Transverse colon (tissue), 4 donors: Measurements from ENCODE around the gene TMUB2. TPM values are rescaled to one million over a fixed set of nuclear protein-coding genes. Genes with fewer than 3 reads are reported as not detected.

Experiments used
- DNase-seq: peaks from one replicate; pipeline ENCODE4 v3.0.0-alpha.2; 2019
- H3K27ac ChIP-seq, 4 donors: fragments of 200-600 bp; sonication (generic); 2 replicates each; pipeline ENCODE4 v1.5.1; 2016 to 2018; ENCODE audit warnings: inconsistent platforms in 4 of 4
- H3K27me3 ChIP-seq: fragments of 200-600 bp; sonication (generic); 2 replicates; pipeline ENCODE4 v1.5.1; 2017; ENCODE audit warnings: inconsistent platforms
- H3K36me3 ChIP-seq, 4 donors: fragments of 200-600 bp; sonication (generic); 2 replicates each; pipeline ENCODE4 v1.5.1; 2017 to 2019; ENCODE audit warnings: inconsistent platforms in 4 of 4
- H3K4me1 ChIP-seq, 4 donors: fragments of 200-600 bp; sonication (generic); 2 replicates each; pipeline ENCODE4 v1.5.1; 2017 to 2020; ENCODE audit warnings: inconsistent platforms in 4 of 4
- H3K4me3 ChIP-seq, 4 donors: fragments of 200-600 bp; sonication (generic); 1 replicate in 1 of 4; 2 replicates in 3 of 4; pipeline versions ENCODE4 v1.5.1 to v1.6.1; 2017 to 2019; ENCODE audit warnings: inconsistent platforms in 4 of 4
- H3K9me3 ChIP-seq, 2 donors: fragments of 200-600 bp; sonication (generic); 2 replicates each; pipeline ENCODE4 v1.5.1; 2017 to 2019; ENCODE audit warnings: inconsistent platforms in 2 of 2
- EP300 ChIP-seq: sonication (generic); formaldehyde crosslinking; IDR thresholded peaks from one replicate; pipeline ENCODE4 v1.6.1; 2017; ENCODE audit warnings: antibody characterized with exemption, low read depth
- POLR2A ChIP-seq: fragments of 450-650 bp; IDR thresholded peaks from one replicate; pipeline ENCODE4 v1.6.1; 2016; ENCODE audit warnings: antibody characterized with exemption, mild to moderate bottlenecking, moderate library complexity
- POLR2AphosphoS5 ChIP-seq, 3 donors: sonication (generic); formaldehyde crosslinking; IDR thresholded peaks; one replicate each; pipeline ENCODE4 v1.6.1; 2016; ENCODE audit warnings: antibody characterized with exemption in 3 of 3
- WGBS, 2 donors: methylation state at CpG; one replicate each; pipeline ENCODE4 v1.1.5; 2018; ENCODE audit warnings: low coverage in 1 of 2; 5-methylcytosine and 5-hydroxymethylcytosine counted together
- in situ Hi-C, 4 donors: fragments of 200-750 bp; cut with MboI; loops; one replicate each; pipeline versions ENCODE4 v1.15.0 to v1.15.1; 2017; ENCODE audit warnings: low sequenced_read_pairs in 3 of 4, low pct_ligation_motif_present in 1 of 4, low pct_unique_long_range_greater_than_20kb in 1 of 4
- intact Hi-C: fragments of 100-400 bp; cut with DNase I; formaldehyde crosslinking; loops from one replicate; pipeline ENCODE4 v1.15.1; 2023; ENCODE audit warnings: low total_unique reads
- total RNA-seq, 4 donors: library from RNA; depleted of rRNA; stranded (reverse); fragments of >200 nt; gene quantifications; one replicate each; pipeline ENCODE4 v1.1.0, GENCODE V29; 2016
- TF ChIP-seq, protein P1 (sequence below), 5 experiments: fragments of 200-600 bp in 3 of 5; fragments of 450-650 bp in 2 of 5; sonication (generic) in 3 of 5; IDR thresholded peaks; 1 replicate in 2 of 5; 2 replicates in 3 of 5; pipeline ENCODE4 v1.5.1; 2016 to 2017; ENCODE audit warnings: antibody characterized with exemption in 5 of 5, inconsistent platforms in 3 of 5, mild to moderate bottlenecking in 2 of 5, moderate library complexity in 1 of 5

The TMUB2 gene
- total RNA-seq, 4 donors from 2014 or later: 53.4 to 70.5 (median 60.6) TPM

DNA sequence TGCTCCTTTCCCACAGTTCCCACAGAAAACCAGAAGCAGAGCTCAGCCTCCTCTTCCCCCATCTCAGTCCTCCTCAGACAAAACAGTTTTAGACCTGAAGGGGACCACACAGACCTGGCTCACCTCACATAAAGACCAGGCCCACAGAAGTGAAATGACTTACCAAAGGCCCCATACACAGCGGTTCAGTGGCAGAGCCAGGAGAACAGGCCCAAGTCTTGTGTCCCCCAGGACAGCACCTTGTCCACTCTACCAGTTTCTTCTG, 27.4 kb downstream of the TMUB2 start:
- in situ Hi-C loops (loop anchor here in 2 of 4 donors (5.0 to 10.0 kb wide), 2 partner anchors 111 to 118 kb away; partner anchors contain the start of gene SLC25A39 (in 1 of the 2)), intact Hi-C loops (no loop called here)
- H3K27ac ChIP-seq: no peak overlapping the region
- no peak for TF ChIP-seq POLR2A
- TF ChIP-seq, protein P1, sequence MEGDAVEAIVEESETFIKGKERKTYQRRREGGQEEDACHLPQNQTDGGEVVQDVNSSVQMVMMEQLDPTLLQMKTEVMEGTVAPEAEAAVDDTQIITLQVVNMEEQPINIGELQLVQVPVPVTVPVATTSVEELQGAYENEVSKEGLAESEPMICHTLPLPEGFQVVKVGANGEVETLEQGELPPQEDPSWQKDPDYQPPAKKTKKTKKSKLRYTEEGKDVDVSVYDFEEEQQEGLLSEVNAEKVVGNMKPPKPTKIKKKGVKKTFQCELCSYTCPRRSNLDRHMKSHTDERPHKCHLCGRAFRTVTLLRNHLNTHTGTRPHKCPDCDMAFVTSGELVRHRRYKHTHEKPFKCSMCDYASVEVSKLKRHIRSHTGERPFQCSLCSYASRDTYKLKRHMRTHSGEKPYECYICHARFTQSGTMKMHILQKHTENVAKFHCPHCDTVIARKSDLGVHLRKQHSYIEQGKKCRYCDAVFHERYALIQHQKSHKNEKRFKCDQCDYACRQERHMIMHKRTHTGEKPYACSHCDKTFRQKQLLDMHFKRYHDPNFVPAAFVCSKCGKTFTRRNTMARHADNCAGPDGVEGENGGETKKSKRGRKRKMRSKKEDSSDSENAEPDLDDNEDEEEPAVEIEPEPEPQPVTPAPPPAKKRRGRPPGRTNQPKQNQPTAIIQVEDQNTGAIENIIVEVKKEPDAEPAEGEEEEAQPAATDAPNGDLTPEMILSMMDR (IDR thresholded peaks at IDR 0.05): no peak
- TF ChIP-seq POLR2AphosphoS5 (IDR thresholded peaks at IDR 0.05): no peak
- no peak for TF ChIP-seq EP300
- no peak for DNase-seq
- H3K36me3 ChIP-seq: peaks cover 0 to 27% (median 7%) of the 10 kb centered on the region in 4 donors
- H3K9me3 ChIP-seq: no peaks in the 10 kb centered on the region
- no peak overlapping the region for H3K4me3 ChIP-seq
- peaks cover 25 to 35% (median 31%) of the 10 kb centered on the region in 4 donors for H3K4me1 ChIP-seq
- no peaks in the 10 kb centered on the region for H3K27me3 ChIP-seq
- WGBS, 2 donors: 100% methylated on average over 1 of the region's 1 CpG; no CpG with 5 or more reads in 1 of the 2 donors

DNA sequence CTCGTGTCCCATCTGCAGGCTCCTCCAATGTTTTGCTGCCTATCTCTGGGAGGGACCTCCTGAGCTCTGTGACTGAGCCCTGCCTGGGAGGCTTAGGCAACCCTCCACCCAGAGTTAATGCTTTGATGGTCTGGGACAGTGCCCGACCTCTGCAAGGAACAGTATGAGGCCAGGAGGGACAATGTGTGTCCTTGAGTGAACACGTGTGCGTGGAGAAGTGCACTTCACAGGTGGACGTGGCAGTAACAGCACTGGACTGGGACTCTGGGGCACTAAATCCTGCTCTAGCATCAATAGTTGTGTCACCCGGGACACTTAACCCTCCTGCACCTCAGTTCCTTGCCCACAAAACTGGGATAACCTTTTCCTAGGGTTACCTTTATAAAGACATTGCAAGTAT, 28.1 kb downstream of the TMUB2 start:
- Histone ChIP-seq H3K9me3 (no peaks in the 10 kb centered on the region), H3K27me3 (no peaks in the 10 kb centered on the region), H3K36me3 (peaks cover 0 to 24% (median 7%) of the 10 kb centered on the region in 4 donors), H3K4me3 (no peak overlapping the region), H3K4me1 (peaks cover 24 to 33% (median 30%) of the 10 kb centered on the region in 4 donors), H3K27ac (no peak overlapping the region)
- intact Hi-C loops: no loop called here
- no peak for DNase-seq
- WGBS, 2 donors: 88% methylated on average over 6 of the region's 6 CpGs; no CpG with 5 or more reads in 1 of the 2 donors
- TF ChIP-seq, protein P1 (IDR thresholded peaks at IDR 0.05): no peak
- TF ChIP-seq EP300 (no peak), POLR2AphosphoS5 (IDR thresholded peaks at IDR 0.05) (no peak), POLR2A (no peak)
- in situ Hi-C loops: loop anchor here in 3 of 4 donors (5.0 to 10.0 kb wide), 2 partner anchors 110 to 117 kb away; partner anchors contain the start of gene SLC25A39 (in 1 of the 3)

DNA sequence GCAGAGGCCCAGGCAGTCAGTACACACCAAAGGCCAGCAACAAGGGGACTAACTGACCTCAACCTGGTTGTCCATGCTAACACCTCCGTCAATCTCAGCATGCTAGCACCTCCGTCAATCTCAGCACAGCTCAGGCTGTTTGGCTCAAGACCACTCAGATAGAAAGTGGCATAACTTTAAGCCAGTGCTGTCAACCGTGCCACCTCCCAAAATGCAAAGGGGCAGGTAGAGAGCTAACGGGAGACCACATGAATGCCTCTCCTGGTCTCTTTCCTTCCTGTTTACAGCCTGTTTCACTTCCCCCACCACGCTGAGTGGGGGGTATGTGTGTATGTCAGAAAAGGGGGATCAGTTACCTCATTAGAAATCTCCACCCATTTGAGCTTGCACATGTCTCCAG, 29.4 kb downstream of the TMUB2 start:
- Histone ChIP-seq H3K27me3 (no peaks in the 10 kb centered on the region), H3K4me1 (peaks cover 15 to 20% (median 19%) of the 10 kb centered on the region in 4 donors), H3K27ac (peak overlapping the region in 2 of 4 donors; percentile 41 to 100), H3K9me3 (no peaks in the 10 kb centered on the region), H3K36me3 (peaks cover 0 to 24% (median 7%) of the 10 kb centered on the region in 4 donors), H3K4me3 (no peak overlapping the region)
- in situ Hi-C loops (loop anchor here in 2 of 4 donors (5.0 to 10.0 kb wide), 2 partner anchors 109 to 116 kb away; partner anchors contain the start of gene SLC25A39 (in 1 of the 2)), intact Hi-C loops (no loop called here)
- DNase-seq: peak; percentile 39
- TF ChIP-seq, protein P1 (IDR thresholded peaks at IDR 0.05): no peak
- TF ChIP-seq POLR2AphosphoS5 (IDR thresholded peaks at IDR 0.05): no peak
- TF ChIP-seq EP300: no peak
- no peak for TF ChIP-seq POLR2A
- 49 to 76% methylated on average over 3 to 5 of the region's 5 CpGs for WGBS, 2 donors

DNA sequence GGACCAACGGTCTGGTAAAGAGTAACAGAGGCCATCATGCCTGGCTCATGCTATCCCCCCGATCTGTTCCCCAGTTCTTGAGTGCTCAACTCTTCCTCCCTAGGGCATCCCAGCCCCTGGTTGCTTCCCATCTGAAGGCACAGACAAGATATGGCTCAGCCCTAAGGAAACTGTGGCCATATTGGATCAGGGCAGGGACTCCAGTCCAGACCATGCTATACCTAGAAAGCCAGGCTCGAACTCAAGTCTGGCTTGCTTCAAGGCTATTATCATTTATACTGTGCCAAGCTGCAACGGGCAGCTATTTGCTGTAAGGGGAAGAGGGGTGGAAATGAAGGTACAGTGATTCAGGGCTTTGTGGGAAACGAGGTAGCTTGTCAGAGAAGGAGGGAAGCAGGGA, 29.9 kb downstream of the TMUB2 start:
- Histone ChIP-seq H3K27ac (peak overlapping the region in 3 of 4 donors; percentile 9 to 100 (median 41)), H3K36me3 (peaks cover 0 to 19% (median 7%) of the 10 kb centered on the region in 4 donors)
- no peak for DNase-seq

More for the DNA sequence above, 29.9 kb downstream of the TMUB2 start:
- TF ChIP-seq, protein P1 (IDR thresholded peaks at IDR 0.05): no peak
- TF ChIP-seq POLR2AphosphoS5 (IDR thresholded peaks at IDR 0.05): no peak
- no peak for TF ChIP-seq POLR2A
- no peak for TF ChIP-seq EP300
- in situ Hi-C loops (loop anchor here in 2 of 4 donors (5.0 to 10.0 kb wide), 2 partner anchors 108 to 116 kb away; partner anchors contain the start of gene SLC25A39 (in 1 of the 2)), intact Hi-C loops (no loop called here)
- 61% methylated on average over 5 of the region's 5 CpGs; no CpG with 5 or more reads in 1 of the 2 donors for WGBS, 2 donors
- Histone ChIP-seq H3K9me3 (no peaks in the 10 kb centered on the region), H3K4me1 (peaks cover 15 to 19% (median 18%) of the 10 kb centered on the region in 4 donors), H3K27me3 (no peaks in the 10 kb centered on the region), H3K4me3 (no peak overlapping the region)
